T47D (cell line): ENCODE data around the gene FAM3C.

Source experiments
- DNase-seq, 2 experiments: peaks; one replicate each; pipeline versions ENCODE4 v3.0.0 to v3.0.0-alpha.2; 2011 to 2012; ENCODE audit warnings: low read depth in 1 of 2, low spot score in 1 of 2
- JUND ChIP-seq: IDR thresholded peaks from 2 replicates; pipeline ENCODE4 v1.6.1; 2012; ENCODE audit warnings: low read depth
- in situ Hi-C: cut with HindIII; loops from 2 replicates; pipeline ENCODE4 v1.10.0; 2016; ENCODE audit warnings: low sequenced_read_pairs, low pct_unique_long_range_greater_than_20kb

Gene FAM3C

DNA sequence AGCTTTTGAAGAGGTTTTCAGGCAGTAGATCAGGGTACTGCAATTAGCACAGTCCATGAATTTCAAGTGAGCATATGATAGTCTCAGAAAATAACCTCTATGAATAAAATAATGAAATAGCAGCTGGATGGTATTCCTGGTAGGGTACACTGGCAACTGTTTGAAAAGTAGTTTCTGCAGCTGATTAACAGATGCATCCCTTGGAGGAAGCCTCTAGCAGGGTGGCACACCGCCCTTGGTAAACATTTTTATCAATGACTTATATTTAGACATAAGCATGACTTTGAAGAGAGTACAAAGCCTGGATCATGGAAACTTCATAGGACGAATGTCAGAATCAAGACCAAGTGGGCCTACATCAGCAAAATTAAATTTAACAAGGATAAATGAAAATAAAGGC is 40.5 kb downstream of the FAM3C start:
- in situ Hi-C loops: no loop called here
- DNase-seq: no peak
- no peak for TF ChIP-seq JUND

DNA sequence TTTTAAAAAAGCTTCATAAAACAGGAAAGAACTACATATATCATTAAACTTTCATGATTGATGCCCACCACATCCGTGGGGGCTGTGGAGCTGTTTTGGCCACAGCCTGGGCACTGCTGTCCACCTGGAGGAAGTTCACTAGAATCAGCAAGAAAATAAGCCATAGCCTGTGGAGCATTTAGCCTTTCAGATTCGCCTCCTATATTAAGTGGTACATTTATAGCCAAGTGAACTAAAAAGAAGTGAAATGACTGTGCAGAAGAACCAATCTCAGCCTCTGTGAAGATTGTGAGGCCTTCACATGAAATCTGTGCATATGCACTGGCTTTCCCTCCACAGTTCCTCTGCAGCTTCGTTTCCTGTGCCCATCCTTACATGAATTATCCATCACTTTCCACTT is 43.8 kb downstream of the FAM3C start:
- no peak for DNase-seq
- no peak for TF ChIP-seq JUND
- in situ Hi-C loops: no loop called here

DNA sequence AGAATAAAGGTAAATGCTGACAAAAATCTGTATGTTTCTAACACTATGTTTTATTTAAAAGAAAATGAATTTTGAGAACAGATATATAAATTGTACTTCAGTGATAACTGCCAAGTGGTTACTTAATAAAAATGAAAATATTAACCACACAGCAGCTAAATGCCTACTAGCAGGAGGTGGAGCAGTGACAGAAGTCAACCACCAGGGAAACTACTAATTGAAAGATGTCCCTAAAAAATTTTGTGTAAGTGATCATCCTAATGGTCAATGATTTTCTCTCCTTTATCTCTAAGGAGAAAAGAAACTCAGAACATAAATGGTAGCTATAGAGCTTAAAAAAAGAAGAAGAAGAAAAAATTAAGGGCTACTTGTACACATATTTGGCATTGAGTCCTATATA is 44.4 kb downstream of the FAM3C start:
- no peak for TF ChIP-seq JUND

DNA sequence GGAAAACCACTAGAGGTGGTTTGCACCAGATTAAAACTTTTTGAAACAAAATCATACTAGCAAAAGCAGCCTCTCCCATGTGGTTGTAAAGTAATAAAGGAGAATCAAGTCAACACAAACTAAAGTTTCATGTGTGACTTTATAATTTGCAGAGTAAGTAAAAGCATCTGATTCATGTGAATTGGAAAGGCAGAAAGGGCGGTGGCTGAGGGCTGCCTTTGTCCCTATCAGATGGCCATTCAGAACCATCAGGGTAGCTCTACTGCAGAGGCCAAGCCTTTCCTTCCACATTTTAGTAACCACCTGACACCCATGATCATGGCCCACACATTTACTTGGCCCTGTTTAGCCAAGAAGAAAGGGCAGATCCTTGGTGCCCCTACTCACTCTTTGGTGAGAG is 51.6 kb downstream of the FAM3C start:
- no peak for TF ChIP-seq JUND
- in situ Hi-C loops: no loop called here
- no peak for DNase-seq

More for the DNA sequence above, 44.4 kb downstream of the FAM3C start:
- no peak for DNase-seq
- in situ Hi-C loops: no loop called here

DNA sequence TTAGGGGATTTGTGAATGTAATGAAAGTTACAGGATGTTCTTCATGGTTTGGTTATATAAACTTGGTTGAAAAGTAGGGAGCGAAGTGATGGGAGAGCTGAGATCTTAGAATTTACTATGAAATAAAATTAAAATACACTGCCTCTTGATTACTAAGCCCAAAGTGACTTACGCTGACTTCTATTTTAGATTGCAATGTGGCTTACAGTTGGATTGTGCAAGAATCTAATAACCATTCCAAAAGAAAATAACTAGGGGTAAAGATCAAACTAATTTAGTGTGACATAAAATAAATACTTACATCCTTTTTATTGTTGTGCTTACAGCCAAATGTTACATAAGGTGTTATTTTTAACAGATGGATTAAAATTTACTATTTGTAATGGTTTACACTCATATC is 52.0 kb downstream of the FAM3C start:
- no peak for DNase-seq
- TF ChIP-seq JUND: no peak
- in situ Hi-C loops: no loop called here

DNA sequence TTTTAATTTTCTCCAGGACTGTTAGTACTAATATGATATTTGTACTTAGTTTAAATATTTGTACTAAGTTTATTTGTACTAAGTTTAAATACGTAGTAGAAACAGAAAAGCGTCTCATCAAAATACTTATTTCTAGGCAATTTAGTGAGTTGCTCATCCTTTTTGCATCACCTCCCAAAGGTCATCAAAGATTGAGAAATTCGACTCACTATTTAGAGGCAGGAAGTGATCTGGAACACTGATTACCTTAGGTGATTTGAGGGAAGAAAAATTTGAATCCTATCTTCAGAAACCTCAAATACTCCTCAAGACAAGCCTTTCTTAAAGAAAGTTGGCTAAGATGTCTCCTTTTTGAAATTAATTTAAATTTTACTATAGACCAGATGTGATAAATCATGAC is 52.8 kb downstream of the FAM3C start:
- no peak for TF ChIP-seq JUND
- DNase-seq: no peak
- in situ Hi-C loops: no loop called here

DNA sequence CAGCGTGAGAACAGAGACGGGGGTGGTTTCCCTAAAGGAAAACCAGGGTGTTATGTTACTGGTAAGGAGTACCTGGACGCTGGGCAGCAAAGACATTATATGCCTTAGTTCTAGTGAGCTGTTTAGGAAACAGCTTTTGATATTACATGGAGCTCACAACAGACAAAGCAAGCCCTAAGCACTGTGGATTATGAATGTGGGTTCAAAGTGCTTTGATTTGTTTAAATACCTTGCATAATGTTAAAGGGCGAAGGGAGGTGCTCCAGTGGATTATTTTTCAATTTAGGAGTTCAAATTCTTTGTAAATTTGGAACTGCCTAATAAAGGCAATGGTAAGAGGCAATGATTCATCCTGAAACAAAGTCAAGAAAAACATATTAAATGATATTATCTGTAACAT is 53.5 kb downstream of the FAM3C start:
- in situ Hi-C loops: no loop called here
- no peak for DNase-seq
- TF ChIP-seq JUND: no peak

DNA sequence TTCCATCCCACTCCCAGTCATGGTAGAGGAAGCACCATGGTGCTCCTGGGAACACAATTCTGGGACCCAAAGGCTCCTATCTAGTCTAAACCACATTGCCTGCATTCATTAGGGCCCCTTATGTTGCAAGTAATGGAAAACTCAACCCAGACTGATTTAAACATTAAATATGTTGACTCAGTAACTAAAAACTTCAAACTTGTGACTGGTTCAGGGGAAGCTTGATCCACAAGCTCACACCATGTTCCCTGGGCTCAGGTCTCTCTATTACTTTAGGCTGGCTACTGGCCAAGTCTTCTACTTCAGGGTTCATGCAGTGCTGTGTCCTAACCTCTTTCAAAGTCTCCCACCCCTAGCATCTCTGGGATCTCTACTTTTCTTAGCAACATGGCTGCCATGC is 54.2 kb downstream of the FAM3C start:
- in situ Hi-C loops: no loop called here
- no peak for TF ChIP-seq JUND
- no peak for DNase-seq

DNA sequence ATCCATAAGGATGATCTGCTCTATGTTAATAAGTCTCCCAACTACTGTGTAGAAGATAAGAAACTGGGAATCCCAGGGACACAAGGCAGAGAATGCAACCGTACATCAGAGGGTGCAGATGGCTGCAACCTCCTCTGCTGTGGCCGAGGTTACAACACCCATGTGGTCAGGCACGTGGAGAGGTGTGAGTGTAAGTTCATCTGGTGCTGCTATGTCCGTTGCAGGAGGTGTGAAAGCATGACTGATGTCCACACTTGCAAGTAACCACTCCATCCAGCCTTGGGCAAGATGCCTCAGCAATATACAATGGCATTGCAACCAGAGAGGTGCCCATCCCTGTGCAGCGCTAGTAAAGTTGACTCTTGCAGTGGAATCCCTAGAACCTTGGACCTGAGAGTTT is 57.0 kb downstream of the FAM3C start:
- no peak for TF ChIP-seq JUND
- DNase-seq: no peak
- in situ Hi-C loops: no loop called here

DNA sequence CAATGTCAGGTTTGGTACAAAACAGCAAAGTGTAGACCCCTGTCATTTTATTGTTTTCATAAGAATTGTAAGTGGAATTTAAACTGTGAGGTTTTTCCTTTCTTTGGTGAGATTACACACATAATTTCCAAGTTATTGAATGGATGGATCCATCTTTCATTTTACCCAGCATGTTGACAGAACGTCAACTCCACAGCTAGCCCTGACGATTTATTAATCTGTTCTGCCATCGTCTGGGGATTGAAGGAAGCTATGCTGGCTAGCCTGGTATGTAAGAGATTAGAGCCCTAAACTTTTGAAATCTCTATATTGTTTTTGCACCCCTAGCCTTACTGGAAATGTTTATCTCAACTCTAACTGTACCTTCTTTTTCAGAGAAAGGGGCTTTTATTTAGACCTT is 58.7 kb downstream of the FAM3C start:
- TF ChIP-seq JUND: no peak
- in situ Hi-C loops: no loop called here
- DNase-seq: peak in 1 of 2 experiments; percentile 42

DNA sequence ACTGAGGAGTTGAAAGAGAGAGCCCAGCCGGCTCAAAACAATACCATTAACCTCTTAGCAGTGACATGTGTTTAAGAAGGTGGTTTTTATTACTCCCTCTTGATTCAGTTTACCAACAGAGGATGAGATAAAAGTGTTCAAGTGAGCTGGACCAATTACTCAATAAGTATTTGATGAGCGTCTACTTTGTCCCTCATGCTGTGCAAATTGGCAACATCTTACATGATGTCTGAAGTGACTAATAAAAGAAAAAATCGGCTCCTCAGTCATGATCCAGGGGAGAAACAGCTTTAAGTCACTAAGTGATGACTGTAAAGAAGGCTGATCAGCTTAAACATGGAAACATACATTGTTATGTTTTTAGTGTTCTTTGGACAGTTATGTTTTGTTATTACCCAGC is 59.5 kb downstream of the FAM3C start:
- DNase-seq: no peak
- in situ Hi-C loops: no loop called here
- no peak for TF ChIP-seq JUND

DNA sequence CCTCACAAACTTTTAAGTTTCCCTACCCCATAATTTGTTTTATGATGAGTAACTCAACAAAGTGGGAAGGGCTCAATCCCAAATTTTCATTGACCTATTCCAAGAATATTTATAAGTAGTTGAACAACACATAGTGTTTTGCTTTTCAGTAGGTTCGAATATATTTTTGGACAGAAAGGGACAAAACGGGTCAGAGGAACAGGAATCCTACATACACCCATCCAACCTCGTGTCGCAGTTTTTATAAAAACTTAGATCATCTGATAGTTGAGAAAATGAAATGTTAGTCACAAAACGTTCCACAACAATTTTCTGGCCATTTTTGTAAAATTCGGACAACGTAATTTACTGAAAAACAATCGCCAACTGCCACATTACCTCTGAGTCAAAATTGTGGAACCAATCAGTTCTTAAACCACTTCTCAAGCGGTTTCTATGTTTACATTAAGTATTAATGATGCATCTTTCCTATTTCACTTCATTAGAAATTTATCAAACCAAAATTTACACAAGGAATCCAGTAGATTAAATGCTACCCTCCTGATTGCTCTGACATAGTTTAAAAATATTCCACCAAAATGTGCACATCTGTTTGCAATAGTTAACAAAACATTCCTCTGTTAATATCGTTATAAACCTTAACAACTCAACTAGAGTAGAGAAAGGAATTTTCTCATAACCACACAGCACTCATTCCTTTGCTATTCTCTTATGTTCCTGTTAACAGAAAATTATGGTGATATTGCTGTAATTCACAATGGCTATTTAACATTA is 61.0 kb downstream of the FAM3C start:
- DNase-seq: no peak
- TF ChIP-seq JUND: no peak
- in situ Hi-C loops: no loop called here

DNA sequence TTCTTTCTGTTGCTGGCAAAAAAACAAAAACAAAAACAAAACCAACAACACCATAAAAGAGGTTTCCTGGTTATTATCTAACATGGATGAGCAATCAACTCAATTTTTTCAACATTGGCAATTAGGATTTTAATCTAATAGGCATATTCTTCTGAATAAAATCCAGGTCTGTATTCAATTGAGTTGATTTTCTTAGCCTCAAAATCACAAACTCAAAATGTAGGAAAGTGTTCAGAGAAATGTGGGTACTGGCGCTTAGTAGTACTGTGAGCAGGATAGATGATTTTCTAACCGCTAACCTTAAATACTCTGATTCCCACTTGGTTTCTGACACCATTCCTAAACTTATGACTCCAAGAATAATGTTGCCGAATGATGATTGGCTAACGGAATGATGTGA is 61.7 kb downstream of the FAM3C start:
- no peak for TF ChIP-seq JUND
- in situ Hi-C loops: no loop called here
- no peak for DNase-seq

DNA sequence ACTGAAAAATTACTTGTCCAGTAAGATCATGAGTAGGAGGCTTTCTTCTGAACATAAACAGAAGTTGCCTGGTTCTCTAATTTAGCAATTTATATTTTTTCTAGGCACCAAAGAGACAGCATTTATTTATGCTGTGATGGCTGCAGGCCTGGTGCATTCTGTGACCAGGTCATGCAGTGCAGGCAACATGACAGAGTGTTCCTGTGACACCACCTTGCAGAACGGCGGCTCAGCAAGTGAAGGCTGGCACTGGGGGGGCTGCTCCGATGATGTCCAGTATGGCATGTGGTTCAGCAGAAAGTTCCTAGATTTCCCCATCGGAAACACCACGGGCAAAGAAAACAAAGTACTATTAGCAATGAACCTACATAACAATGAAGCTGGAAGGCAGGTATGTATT is 64.5 kb downstream of the FAM3C start:
- in situ Hi-C loops: no loop called here
- DNase-seq: no peak
- no peak for TF ChIP-seq JUND
